AG04450 (cell line): ENCODE measurements around the gene ADAMTS17. TPM values are rescaled to one million over a fixed set of nuclear protein-coding genes. Genes with fewer than 3 reads are reported as not detected.

Experiments used
- CTCF ChIA-PET: fragments of 300-600, 350-600 bp; formaldehyde crosslinking; extraction: SDS; loops from one replicate; lab custom pipeline; 2022; ENCODE audit warnings: antibody characterized with exemption, inconsistent platforms; lab: Charles Lee
- POLR2A ChIA-PET: fragments of 350-600 bp; formaldehyde crosslinking; extraction: SDS; loops from one replicate; lab custom pipeline; 2021; ENCODE audit warnings: antibody characterized with exemption, inconsistent platforms; lab: Yijun Ruan, JAX
- DNase-seq: peaks from one replicate; pipeline ENCODE4 v3.0.0-alpha.2; 2011; ENCODE audit warnings: low read depth, low spot score
- H3K27ac ChIP-seq: one replicate; pipeline ENCODE4 v1.5.1; 2012; ENCODE audit warnings: low read depth, low read length, control low read depth
- H3K27me3 ChIP-seq: one replicate; pipeline ENCODE4 v1.6.0; 2012; ENCODE audit warnings: low read length; ENCODE audit not compliant: control insufficient read depth, insufficient read depth
- H3K4me3 ChIP-seq: 2 replicates; pipeline ENCODE4 v1.5.1; 2011; ENCODE audit warnings: mild to moderate bottlenecking, low read depth, low read length, control low read depth
- H3K9me3 ChIP-seq: 2 replicates; pipeline ENCODE4 v1.5.1; 2012; ENCODE audit warnings: low read length; ENCODE audit not compliant: control insufficient read depth, insufficient read depth
- polyA plus RNA-seq: library from polyadenylated mRNA; depleted of rRNA; stranded (reverse); fragments of >200 nt; gene quantifications from 2 replicates; pipeline ENCODE4 v1.2.3, GENCODE V29; 2011
- TF ChIP-seq, protein P1 (sequence below): IDR thresholded peaks from 2 replicates; pipeline ENCODE4 v1.5.1; 2011; ENCODE audit warnings: low read depth, low read length, control low read depth, inconsistent platforms

ADAMTS17 gene
- polyA plus RNA-seq, 1 experiment = 0.06 TPM

DNA sequence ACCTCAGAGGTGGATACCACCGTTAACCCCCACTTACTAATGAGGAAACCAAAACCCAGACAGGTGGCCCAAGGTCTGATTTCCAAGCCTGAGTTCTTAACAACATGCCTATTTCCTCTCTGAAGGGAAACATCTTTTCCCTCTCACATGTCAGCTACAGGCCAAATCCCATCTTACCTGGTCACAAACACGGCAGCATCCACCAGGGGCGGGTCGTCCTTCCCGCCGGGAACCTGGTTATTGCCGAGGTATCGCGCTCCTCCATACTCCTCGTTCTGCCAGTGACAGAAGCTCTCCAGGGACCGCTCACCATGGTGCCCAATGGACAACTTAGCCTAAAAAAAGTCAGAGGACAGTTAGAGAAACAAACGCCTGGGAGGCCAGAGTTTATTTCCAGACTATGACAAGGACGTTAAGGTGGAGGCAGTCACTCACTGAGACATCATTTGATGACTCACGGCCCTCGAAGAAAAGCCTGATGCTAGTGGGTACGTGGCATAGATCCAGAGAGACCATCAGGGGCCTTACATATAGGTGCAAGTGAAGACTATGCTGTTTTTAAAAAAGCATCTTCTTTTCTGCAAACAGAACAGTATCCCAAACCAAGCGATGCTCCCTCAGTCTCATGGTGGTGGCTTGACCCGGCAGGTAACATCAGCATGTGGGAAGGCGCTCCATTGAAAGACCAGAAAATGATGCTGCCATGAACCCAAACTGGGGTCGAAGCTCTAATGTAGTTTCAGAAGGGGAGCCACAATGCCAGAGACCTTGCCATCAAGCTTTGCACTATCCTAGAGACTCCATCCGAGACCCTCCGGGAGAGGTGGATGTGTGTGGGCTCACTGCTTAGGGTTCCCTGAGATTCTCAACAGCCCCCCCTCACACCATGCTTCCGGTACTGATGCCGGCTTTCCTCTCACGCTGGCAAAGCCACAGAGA, 80.2 kb downstream of the ADAMTS17 start:
- TF ChIP-seq, protein P1, sequence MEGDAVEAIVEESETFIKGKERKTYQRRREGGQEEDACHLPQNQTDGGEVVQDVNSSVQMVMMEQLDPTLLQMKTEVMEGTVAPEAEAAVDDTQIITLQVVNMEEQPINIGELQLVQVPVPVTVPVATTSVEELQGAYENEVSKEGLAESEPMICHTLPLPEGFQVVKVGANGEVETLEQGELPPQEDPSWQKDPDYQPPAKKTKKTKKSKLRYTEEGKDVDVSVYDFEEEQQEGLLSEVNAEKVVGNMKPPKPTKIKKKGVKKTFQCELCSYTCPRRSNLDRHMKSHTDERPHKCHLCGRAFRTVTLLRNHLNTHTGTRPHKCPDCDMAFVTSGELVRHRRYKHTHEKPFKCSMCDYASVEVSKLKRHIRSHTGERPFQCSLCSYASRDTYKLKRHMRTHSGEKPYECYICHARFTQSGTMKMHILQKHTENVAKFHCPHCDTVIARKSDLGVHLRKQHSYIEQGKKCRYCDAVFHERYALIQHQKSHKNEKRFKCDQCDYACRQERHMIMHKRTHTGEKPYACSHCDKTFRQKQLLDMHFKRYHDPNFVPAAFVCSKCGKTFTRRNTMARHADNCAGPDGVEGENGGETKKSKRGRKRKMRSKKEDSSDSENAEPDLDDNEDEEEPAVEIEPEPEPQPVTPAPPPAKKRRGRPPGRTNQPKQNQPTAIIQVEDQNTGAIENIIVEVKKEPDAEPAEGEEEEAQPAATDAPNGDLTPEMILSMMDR = no peak

DNA sequence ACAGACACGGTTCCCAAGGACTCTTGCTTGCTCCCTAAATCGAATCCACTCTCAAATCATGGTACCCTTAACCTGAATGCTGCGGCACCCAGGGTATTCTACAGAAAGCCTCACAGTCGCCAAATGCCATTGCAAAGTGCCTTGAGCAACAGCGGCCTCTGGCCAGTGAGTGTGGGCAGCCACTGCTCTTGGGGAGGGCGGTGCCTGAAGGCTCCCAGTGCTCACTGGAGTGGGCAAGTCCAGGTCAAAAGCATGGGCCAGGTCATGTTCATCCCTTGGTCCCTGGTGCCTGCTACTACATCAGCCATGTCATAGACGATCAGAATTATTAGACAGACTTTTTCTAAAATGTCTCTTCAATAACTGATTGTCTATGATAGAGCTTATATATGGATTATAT, 82.5 kb downstream of the ADAMTS17 start:
- no peaks in the 10 kb centered on the region for H3K27me3 ChIP-seq
- H3K27ac ChIP-seq = no peak overlapping the region
- TF ChIP-seq, protein P1 = no peak
- no peak for DNase-seq
- CTCF ChIA-PET = no interaction called here
- H3K4me3 ChIP-seq = no peak overlapping the region
- POLR2A ChIA-PET = no interaction called here
- H3K9me3 ChIP-seq = peaks cover 61% of the 10 kb centered on the region

More for the DNA sequence above, 80.2 kb downstream of the ADAMTS17 start:
- POLR2A ChIA-PET = no interaction called here
- peaks cover 60% of the 10 kb centered on the region for H3K9me3 ChIP-seq
- no peak overlapping the region for H3K4me3 ChIP-seq
- H3K27ac ChIP-seq = no peak overlapping the region
- H3K27me3 ChIP-seq = no peaks in the 10 kb centered on the region
- DNase-seq = no peak
- CTCF ChIA-PET = no interaction called here

- no peak for DNase-seq
- TF ChIP-seq, protein P1 = no peak
- Histone ChIP-seq H3K4me3 (no peak overlapping the region), H3K9me3 (peaks cover 60% of the 10 kb centered on the region), H3K27me3 (no peaks in the 10 kb centered on the region), H3K27ac (no peak overlapping the region)
- ChIA-PET CTCF (no interaction called here), POLR2A (no interaction called here)
Measured at GRCh38 chr15:100256970-100257650, 84.7 kb downstream of the ADAMTS17 start.

DNA sequence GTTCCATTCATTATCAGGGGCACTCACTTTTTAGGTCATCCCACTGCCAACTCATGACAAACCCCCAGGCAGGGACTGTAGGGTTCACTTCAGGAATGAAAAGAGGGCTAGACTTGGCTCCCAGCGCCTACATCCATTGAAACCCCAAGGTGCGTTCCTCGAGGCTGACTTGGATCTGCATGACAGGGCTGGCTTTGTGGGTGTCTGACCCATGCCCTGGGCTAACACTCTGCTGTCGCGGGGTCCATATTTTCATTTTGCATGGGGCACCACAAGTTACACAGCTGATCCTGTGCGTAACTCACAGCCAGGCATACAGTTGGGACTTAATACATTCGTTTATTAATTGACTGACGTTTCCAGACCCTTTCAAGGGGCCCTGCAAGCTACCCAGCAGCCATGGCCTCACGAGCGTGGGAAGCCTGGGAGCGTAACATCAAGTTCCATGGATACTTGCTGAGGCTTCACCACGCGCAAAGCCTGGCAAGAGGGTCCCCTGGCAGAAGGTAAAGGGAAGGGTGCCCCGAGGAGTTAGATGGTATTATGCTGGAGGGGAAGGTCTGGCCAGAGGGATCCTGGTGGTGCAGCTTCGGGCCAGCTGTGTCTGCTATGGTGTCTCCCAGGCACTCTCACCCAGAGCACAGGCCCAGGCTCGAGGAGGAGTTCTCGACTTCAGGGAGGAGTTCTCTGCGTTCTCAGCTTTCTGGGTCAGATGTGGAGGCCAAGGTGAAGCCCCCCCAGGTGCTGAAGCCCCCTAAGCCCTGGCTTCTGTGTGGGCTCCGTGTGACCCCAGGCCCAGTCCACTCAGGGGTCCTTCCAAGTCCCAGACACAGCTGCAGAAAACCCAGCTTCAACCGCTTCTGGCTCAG, 85.4 kb downstream of the ADAMTS17 start:
- DNase-seq = no peak
- no peak overlapping the region for H3K27ac ChIP-seq
- ChIA-PET POLR2A (no interaction called here), CTCF (no interaction called here)
- H3K9me3 ChIP-seq = peaks cover 59% of the 10 kb centered on the region
- no peak overlapping the region for H3K4me3 ChIP-seq
- no peaks in the 10 kb centered on the region for H3K27me3 ChIP-seq
- TF ChIP-seq, protein P1 = no peak
